B cell (primary cell): ENCODE data around the gene CELF2. TPM values are rescaled to one million over a fixed set of nuclear protein-coding genes. Genes with fewer than 3 reads are reported as not detected.

Experiments used
- ATAC-seq: fragments of 200-7000 bp; cut with Tn5 transposase; one replicate; pipeline ENCODE4 v1.10.0; 2021; ENCODE audit warnings: low read depth, mild to moderate bottlenecking, moderate number of reproducible peaks, moderate library complexity
- CTCF ChIA-PET: fragments of 350-600 bp; sonication (Branson Sonifier 250); formaldehyde crosslinking; loops from one replicate; lab custom pipeline; 2021; ENCODE audit warnings: antibody characterized with exemption, inconsistent platforms; lab: Charles Lee
- POLR2A ChIA-PET: fragments of 350-600 bp; sonication (Branson Sonifier 250); formaldehyde crosslinking; loops from one replicate; lab custom pipeline; 2021; ENCODE audit warnings: antibody characterized with exemption; lab: Charles Lee
- DNase-seq: peaks from one replicate; pipeline ENCODE4 v3.0.0; 2013
- H2AFZ ChIP-seq: 2 replicates; pipeline ENCODE4 v1.6.1; 2012; ENCODE audit warnings: mild to moderate bottlenecking, low read depth, low read length; ENCODE audit not compliant: insufficient read depth, poor library complexity, severe bottlenecking
- H3K27ac ChIP-seq, 2 donors: 1 replicate in 1 of 2; 2 replicates in 1 of 2; pipeline ENCODE4 v1.5.1; 2012 to 2013; ENCODE audit warnings: low read length in 2 of 2, mild to moderate bottlenecking in 2 of 2, moderate library complexity in 1 of 2
- H3K27me3 ChIP-seq, 4 experiments: fragments of 200-600 bp in 1 of 4; sonication (generic) in 1 of 4; replicated peaks in 1 of 4; 1 replicate in 2 of 4; 2 replicates in 2 of 4; pipeline versions ENCODE4 v1.6.1 to v1.7.0; 2013 to 2016; ENCODE audit warnings: low read length in 3 of 4, mild to moderate bottlenecking in 2 of 4, mixed read lengths in 1 of 4, moderate library complexity in 1 of 4; ENCODE audit not compliant: insufficient read depth in 4 of 4, control insufficient read depth in 3 of 4; ENCODE audit errors: control extremely low read depth in 1 of 4
- H3K36me3 ChIP-seq, 2 experiments: replicated peaks in 1 of 2; 1 replicate in 1 of 2; 2 replicates in 1 of 2; pipeline versions ENCODE4 v1.6.1 to v1.7.1; 2013; ENCODE audit warnings: low read length in 1 of 2; ENCODE audit not compliant: insufficient read depth in 2 of 2, control insufficient read depth in 1 of 2; ENCODE audit errors: control extremely low read depth in 1 of 2, extremely low read depth in 1 of 2
- H3K4me1 ChIP-seq, 2 donors: fragments of 200-600 bp in 1 of 2; sonication (generic) in 1 of 2; 1 replicate in 1 of 2; 2 replicates in 1 of 2; pipeline versions ENCODE4 v1.5.1 to v1.6.1; 2013 to 2017; ENCODE audit warnings: low read length in 2 of 2; ENCODE audit not compliant: control insufficient read depth in 2 of 2, insufficient read depth in 2 of 2
- H3K4me2 ChIP-seq: replicated peaks from 2 replicates; pipeline ENCODE3; 2012; ENCODE audit warnings: mild to moderate bottlenecking, low read depth, low read length; ENCODE audit not compliant: poor library complexity, severe bottlenecking
- H3K4me3 ChIP-seq, 5 experiments: fragments of 200-600 bp in 1 of 5; sonication (generic) in 1 of 5; 1 replicate in 3 of 5; 2 replicates in 2 of 5; pipeline versions ENCODE4 v1.5.1 to v1.7.0; 2011 to 2016; ENCODE audit warnings: low read length in 4 of 5, mild to moderate bottlenecking in 4 of 5, low read depth in 2 of 5, control low read depth in 1 of 5, moderate library complexity in 1 of 5; ENCODE audit not compliant: insufficient read depth in 1 of 5; ENCODE audit errors: control extremely low read depth in 1 of 5, extremely low read depth in 1 of 5
- H3K79me2 ChIP-seq: fragments of 200-600 bp; sonication (generic); one replicate; pipeline ENCODE4 v1.6.0; 2016; ENCODE audit warnings: low read length; ENCODE audit not compliant: control insufficient read depth, insufficient read depth
- H3K9ac ChIP-seq: fragments of 200-600 bp; sonication (generic); 2 replicates; pipeline ENCODE4 v1.6.1; 2017; ENCODE audit warnings: mild to moderate bottlenecking, low read length, moderate library complexity
- H3K9me3 ChIP-seq, 3 donors: one replicate each; pipeline versions ENCODE4 v1.6.1 to v1.7.1; 2013; ENCODE audit warnings: low read length in 2 of 3; ENCODE audit not compliant: control insufficient read depth in 2 of 3, insufficient read depth in 1 of 3; ENCODE audit errors: control extremely low read depth in 1 of 3
- H4K20me1 ChIP-seq: 2 replicates; pipeline ENCODE4 v1.6.0; 2012; ENCODE audit warnings: mild to moderate bottlenecking, low read length; ENCODE audit not compliant: insufficient read depth, control insufficient read depth, poor library complexity, severe bottlenecking
- H3K27ac Mint-ChIP-seq: one replicate; pipeline ENCODE4 v1.8.0; 2021; ENCODE audit warnings: mixed read lengths
- H3K27me3 Mint-ChIP-seq: one replicate; pipeline ENCODE4 v1.8.0; 2021; ENCODE audit warnings: mixed read lengths
- H3K4me1 Mint-ChIP-seq: one replicate; pipeline ENCODE4 v1.8.0; 2021; ENCODE audit warnings: mixed read lengths
- H3K4me3 Mint-ChIP-seq: one replicate; pipeline ENCODE4 v1.8.0; 2021; ENCODE audit warnings: mixed read lengths
- H3K9me3 Mint-ChIP-seq: one replicate; pipeline ENCODE4 v1.8.0; 2022; ENCODE audit warnings: mixed read lengths; ENCODE audit not compliant: insufficient read depth
- CTCF ChIP-seq: fragments of 200-600 bp; IDR thresholded peaks from one replicate; pipeline ENCODE4 v1.8.0; 2022; ENCODE audit warnings: antibody characterized with exemption, mild to moderate bottlenecking
- EZH2 ChIP-seq: IDR thresholded peaks from 2 replicates; pipeline ENCODE4 v1.6.1; 2012; ENCODE audit warnings: borderline replicate concordance, low read depth, mild to moderate bottlenecking, moderate library complexity, low read length; ENCODE audit not compliant: insufficient read depth, poor library complexity, severe bottlenecking
- WGBS: methylation state at CpG from one replicate; pipeline ENCODE4 v1.1.5; 2013; ENCODE audit warnings: missing lambda C conversion rate; ENCODE audit not compliant: insufficient coverage; 5-methylcytosine and 5-hydroxymethylcytosine counted together
- intact Hi-C: fragments of 100-400 bp; cut with micrococcal nuclease; formaldehyde crosslinking; loops from one replicate; pipeline ENCODE4 v1.10.0; 2022
- polyA plus RNA-seq: library from polyadenylated mRNA; depleted of rRNA; stranded (reverse); fragments of >200 nt; gene quantifications from 2 replicates; pipeline ENCODE4 v1.2.3, GENCODE V29; 2012
- total RNA-seq, 2 donors: library from RNA; stranded (reverse); fragments of 120-200 nt in 1 of 2; gene quantifications; 1 replicate in 1 of 2; 2 replicates in 1 of 2; pipeline versions ENCODE4 v1.2.3 to v1.2.4, GENCODE V29; 2013 to 2022

CELF2 gene
- total and polyA plus RNA-seq, 2 donors (not counting 1 experiment from before 2014, with no cell fraction given) = 59.5 to 112 TPM

GRCh38 chr10:11003679-11004078, 14.0 kb upstream of the CELF2 start:
- H4K20me1 ChIP-seq = no peaks in the 10 kb centered on the region
- H3K9me3 ChIP-seq = no peaks in the 10 kb centered on the region
- no peak overlapping the region for H3K27ac ChIP-seq
- H3K4me1 ChIP-seq = no peaks in the 10 kb centered on the region
- H3K4me3 ChIP-seq = no peak overlapping the region
- intact Hi-C loops = no loop called here
- H3K9ac ChIP-seq = no peak overlapping the region
- H2AFZ ChIP-seq = no peak overlapping the region
- H3K36me3 ChIP-seq = no peaks in the 10 kb centered on the region
- Mint-ChIP-seq H3K4me3 (no peak overlapping the region), H3K27ac (no peak overlapping the region), H3K27me3 (peaks cover 37% of the 10 kb centered on the region), H3K9me3 (no peaks in the 10 kb centered on the region), H3K4me1 (no peaks in the 10 kb centered on the region)
- no peaks in the 10 kb centered on the region for H3K79me2 ChIP-seq
- POLR2A ChIA-PET = no interaction called here
- WGBS = 100% methylated on average over 3 of the region's 4 CpGs
- DNase-seq (no peak), ATAC-seq (no peak)
- CTCF ChIA-PET = no interaction called here
- peaks cover 0 to 14% (median 4%) of the 10 kb centered on the region in 4 experiments for H3K27me3 ChIP-seq
- TF ChIP-seq EZH2 (no peak), CTCF (no peak)
- no peak overlapping the region for H3K4me2 ChIP-seq

- Histone ChIP-seq H3K79me2 (no peaks in the 10 kb centered on the region), H3K36me3 (no peaks in the 10 kb centered on the region), H3K4me1 (no peaks in the 10 kb centered on the region), H3K27ac (no peak overlapping the region), H3K4me2 (no peak overlapping the region), H3K27me3 (peaks cover 0 to 16% (median 6%) of the 10 kb centered on the region in 4 experiments), H3K9me3 (no peaks in the 10 kb centered on the region), H3K9ac (no peak overlapping the region), H4K20me1 (no peaks in the 10 kb centered on the region), H3K4me3 (no peak overlapping the region), H2AFZ (no peak overlapping the region)
- Mint-ChIP-seq H3K4me3 (no peak overlapping the region), H3K4me1 (no peaks in the 10 kb centered on the region), H3K27me3 (peaks cover 45% of the 10 kb centered on the region), H3K9me3 (no peaks in the 10 kb centered on the region), H3K27ac (no peak overlapping the region)
- WGBS = 88% methylated on average over 6 of the region's 15 CpGs
- DNase-seq (no peak), ATAC-seq (no peak)
- TF ChIP-seq CTCF (no peak), EZH2 (no peak)
- intact Hi-C loops = no loop called here
- ChIA-PET CTCF (no interaction called here), POLR2A (no interaction called here)
Measured at GRCh38 chr10:11004144-11005077, 13.3 kb upstream of the CELF2 start.
